SK-N-SH treated with all-trans-retinoic acid at 6 μM for 48 hours (cell line): ENCODE results near the gene SLC26A1.

Experiments
- BACH2 ChIP-seq: fragments of 250-450 bp; sonication (Bioruptor Pico); IDR thresholded peaks from 2 replicates; pipeline ENCODE4 v1.9.0; 2021; ENCODE audit warnings: mild to moderate bottlenecking, borderline replicate concordance
- CREB5 ChIP-seq: fragments of 250-450 bp; sonication (Bioruptor Pico); IDR thresholded peaks from 2 replicates; pipeline ENCODE4 v1.5.1; 2020; ENCODE audit warnings: low read depth, mild to moderate bottlenecking, moderate library complexity
- ESRRG ChIP-seq: fragments of 250-450 bp; sonication (Bioruptor Pico); IDR thresholded peaks from 2 replicates; pipeline ENCODE4 v1.6.1; 2021; ENCODE audit warnings: mild to moderate bottlenecking
- OSR1 ChIP-seq: fragments of 250-450 bp; sonication (Bioruptor Pico); IDR thresholded peaks from 2 replicates; pipeline ENCODE4 v1.8.0; 2022; ENCODE audit warnings: moderate library complexity, mild to moderate bottlenecking, inconsistent platforms
- PATZ1 ChIP-seq: fragments of 250-450 bp; sonication (Bioruptor Pico); IDR thresholded peaks from 2 replicates; pipeline ENCODE4 v1.8.0; 2020; ENCODE audit warnings: mild to moderate bottlenecking, moderate library complexity, borderline replicate concordance
- POU6F1 ChIP-seq: fragments of 250-450 bp; sonication (Bioruptor Pico); IDR thresholded peaks from 2 replicates; pipeline ENCODE4 v1.8.0; 2021; ENCODE audit warnings: low read depth, mild to moderate bottlenecking, moderate library complexity, borderline replicate concordance
- PPARA ChIP-seq: fragments of 250-450 bp; sonication (Bioruptor Pico); IDR thresholded peaks from 2 replicates; pipeline ENCODE4 v1.5.0; 2020; ENCODE audit warnings: mild to moderate bottlenecking, borderline replicate concordance
- SNAI2 ChIP-seq: fragments of 250-450 bp; sonication (Bioruptor Pico); IDR thresholded peaks from 2 replicates; pipeline ENCODE4 v1.5.0; 2020; ENCODE audit warnings: mild to moderate bottlenecking, moderate library complexity
- TOX ChIP-seq: fragments of 250-450 bp; sonication (Bioruptor Pico); IDR thresholded peaks from 2 replicates; pipeline ENCODE4 v1.8.0; 2021; ENCODE audit warnings: mild to moderate bottlenecking, moderate library complexity, borderline replicate concordance
- ZFP3 ChIP-seq: fragments of 250-450 bp; sonication (Bioruptor Pico); IDR thresholded peaks from 2 replicates; pipeline ENCODE4 v1.5.0; 2020; ENCODE audit warnings: mild to moderate bottlenecking, moderate library complexity
- ZFP30 ChIP-seq: fragments of 450-650 bp; formaldehyde crosslinking; IDR thresholded peaks from 2 replicates; pipeline ENCODE4 v1.5.0; 2022; ENCODE audit warnings: mild to moderate bottlenecking, moderate library complexity
- ZNF70 ChIP-seq: fragments of 450-650 bp; formaldehyde crosslinking; IDR thresholded peaks from 2 replicates; pipeline ENCODE4 v1.5.0; 2020; ENCODE audit warnings: mild to moderate bottlenecking, moderate library complexity
- ZNF8 ChIP-seq: fragments of 450-650 bp; formaldehyde crosslinking; IDR thresholded peaks from 2 replicates; pipeline ENCODE4 v1.5.0; 2020; ENCODE audit warnings: mild to moderate bottlenecking, moderate library complexity

GRCh38 chr4:1008840-1009541 lies 15.8 kb upstream of the SLC26A1 start:
- TF ChIP-seq ZFP3 (no peak), ESRRG (CRISPR knock-in tag) (no peak), ZNF70 (no peak), OSR1 (CRISPR knock-in tag) (no peak), ZFP30 (CRISPR knock-in tag) (no peak), PPARA (CRISPR knock-in tag) (no peak), ZNF8 (CRISPR knock-in tag) (no peak), PATZ1 (CRISPR knock-in tag) (no peak), SNAI2 (CRISPR knock-in tag) (no peak), CREB5 (CRISPR knock-in tag) (no peak), POU6F1 (CRISPR knock-in tag) (no peak), BACH2 (no peak), TOX (CRISPR knock-in tag) (no peak)
